Stimulated activated naive CD4-positive, alpha-beta T cell (primary cell): Measurements from ENCODE around the gene ZSCAN23.
A peak's percentile ranks its signal among the peaks of the same experiment; 100 is the strongest.
"Not testable (repeated sequence)": the region's sequence is repeated elsewhere in the genome, so short reads cannot be mapped to it uniquely, and the experiment has no call there.

Experiments
- DNase-seq, 6 experiments: peaks; one replicate each; lab custom pipeline; 2025; lab: John Stamatoyannopoulos, UW

ZSCAN23 gene

GRCh38 chr6:28442586-28442985 is 705 bp downstream of the ZSCAN23 start:
- no peak for DNase-seq

- no peak for DNase-seq
Measured at GRCh38 chr6:28436404-28436803, 6.9 kb downstream of the ZSCAN23 start.

GRCh38 chr6:28433119-28433518 is 10.2 kb downstream of the ZSCAN23 start:
- DNase-seq: no peak

- DNase-seq: no peak
Measured at GRCh38 chr6:28429781-28430180, 13.5 kb downstream of the ZSCAN23 start.

- DNase-seq: no peak
Measured at GRCh38 chr6:28425944-28426541, 17.2 kb downstream of the ZSCAN23 start.

GRCh38 chr6:28424163-28424562 is 19.1 kb downstream of the ZSCAN23 start:
- DNase-seq: no peak

GRCh38 chr6:28423546-28423945 is 19.7 kb downstream of the ZSCAN23 start:
- no peak for DNase-seq

- DNase-seq: no peak
Measured at GRCh38 chr6:28413681-28414080, 29.6 kb downstream of the ZSCAN23 start.

GRCh38 chr6:28410767-28411166 is 32.5 kb downstream of the ZSCAN23 start:
- DNase-seq: no peak

- no peak for DNase-seq
Measured at GRCh38 chr6:28408076-28408802, 35.1 kb downstream of the ZSCAN23 start.

- DNase-seq: no peak
Measured at GRCh38 chr6:28407401-28407800, 35.9 kb downstream of the ZSCAN23 start.

- DNase-seq: not testable (repeated sequence)
Measured at GRCh38 chr6:28403923-28404322, 39.4 kb downstream of the ZSCAN23 start.

- no peak for DNase-seq
Measured at GRCh38 chr6:28402197-28402596, 41.1 kb downstream of the ZSCAN23 start.

- no peak for DNase-seq
Measured at GRCh38 chr6:28401172-28401571, 42.1 kb downstream of the ZSCAN23 start.

GRCh38 chr6:28400122-28400451 is 43.2 kb downstream of the ZSCAN23 start:
- DNase-seq: no peak

GRCh38 chr6:28399350-28400121 is 43.8 kb downstream of the ZSCAN23 start, which contains the start of gene ZSCAN12:
Gene ZSCAN12, minus strand, starts transcription at chr6:28399747. Its CDS starts 1,342 bp downstream, at chr6:28398405.
- peak; percentile 65 to 85 (median 70) for DNase-seq

- no peak for DNase-seq
Measured at GRCh38 chr6:28395918-28396317, 47.4 kb downstream of the ZSCAN23 start.

GRCh38 chr6:28393912-28394662 is 49.2 kb downstream of the ZSCAN23 start:
- DNase-seq: no peak

- no peak for DNase-seq
Measured at GRCh38 chr6:28390688-28391087, 52.6 kb downstream of the ZSCAN23 start.

GRCh38 chr6:28384143-28384533 is 59.2 kb downstream of the ZSCAN23 start:
- no peak for DNase-seq

GRCh38 chr6:28383235-28384142 is 59.8 kb downstream of the ZSCAN23 start:
- peak in 4 of 6 experiments; percentile 5 to 22 (median 13) for DNase-seq
